GM18499 (cell line): ENCODE data around the gene LRATD1.
"Not testable (repeated sequence)": the region's sequence is repeated elsewhere in the genome, so short reads cannot be mapped to it uniquely, and the experiment has no call there.

Experiments used
- ATAC-seq: cut with Tn5 transposase; IDR thresholded peaks from one replicate; pipeline ENCODE4 v1.9.1; 2021; ENCODE audit warnings: moderate number of reproducible peaks; ENCODE audit not compliant: insufficient read depth, unreplicated experiment

Gene LRATD1

GRCh38 chr2:14632133-14632936, at the start of gene LRATD1:
Gene LRATD1, plus strand, starts transcription at chr2:14632717. Its CDS starts 1,263 bp downstream, at chr2:14633980.
- ATAC-seq: no peak

GRCh38 chr2:14583059-14583458, 49.5 kb upstream of the LRATD1 start:
- ATAC-seq: no peak

GRCh38 chr2:14583802-14584201, 48.7 kb upstream of the LRATD1 start:
- no peak for ATAC-seq

- ATAC-seq: no peak
These were observed 45.4 kb upstream of the LRATD1 start for GRCh38 chr2:14587119-14587518.

- ATAC-seq: no peak
These were observed 31.3 kb upstream of the LRATD1 start for GRCh38 chr2:14601156-14601770.

GRCh38 chr2:14602309-14602708, 30.2 kb upstream of the LRATD1 start:
- ATAC-seq: no peak

GRCh38 chr2:14603676-14604075, 28.8 kb upstream of the LRATD1 start:
- ATAC-seq: no peak

- no peak for ATAC-seq
These were observed 24.3 kb upstream of the LRATD1 start for GRCh38 chr2:14608245-14608644.

- ATAC-seq: no peak
These were observed 18.5 kb upstream of the LRATD1 start for GRCh38 chr2:14614017-14614416.

- ATAC-seq: no peak
These were observed 17.4 kb upstream of the LRATD1 start for GRCh38 chr2:14615121-14615520.

- ATAC-seq: no peak
These were observed 16.8 kb upstream of the LRATD1 start for GRCh38 chr2:14615760-14616159.

GRCh38 chr2:14616342-14616741, 16.2 kb upstream of the LRATD1 start:
- no peak for ATAC-seq

- no peak for ATAC-seq
These were observed 15.6 kb upstream of the LRATD1 start for GRCh38 chr2:14616950-14617349.

GRCh38 chr2:14619441-14619840, 13.1 kb upstream of the LRATD1 start:
- no peak for ATAC-seq

GRCh38 chr2:14621114-14621513, 11.4 kb upstream of the LRATD1 start:
- no peak for ATAC-seq

- ATAC-seq: no peak
These were observed 10.5 kb upstream of the LRATD1 start for GRCh38 chr2:14621906-14622549.

GRCh38 chr2:14622550-14622939, 10.0 kb upstream of the LRATD1 start:
- ATAC-seq: not testable (repeated sequence)

- no peak for ATAC-seq
These were observed 9.3 kb upstream of the LRATD1 start for GRCh38 chr2:14623237-14623636.

GRCh38 chr2:14626873-14627272, 5.6 kb upstream of the LRATD1 start:
- no peak for ATAC-seq

- no peak for ATAC-seq
These were observed 3.6 kb upstream of the LRATD1 start for GRCh38 chr2:14628901-14629300.

GRCh38 chr2:14631406-14632040, 994 bp upstream of the LRATD1 start:
- ATAC-seq: no peak
